ENCODE measurements around the gene IFITM1.
"Not testable (repeated sequence)": the region's sequence is repeated elsewhere in the genome, so short reads cannot be mapped to it uniquely, and the experiment has no call there.

The IFITM1 gene

DNA sequence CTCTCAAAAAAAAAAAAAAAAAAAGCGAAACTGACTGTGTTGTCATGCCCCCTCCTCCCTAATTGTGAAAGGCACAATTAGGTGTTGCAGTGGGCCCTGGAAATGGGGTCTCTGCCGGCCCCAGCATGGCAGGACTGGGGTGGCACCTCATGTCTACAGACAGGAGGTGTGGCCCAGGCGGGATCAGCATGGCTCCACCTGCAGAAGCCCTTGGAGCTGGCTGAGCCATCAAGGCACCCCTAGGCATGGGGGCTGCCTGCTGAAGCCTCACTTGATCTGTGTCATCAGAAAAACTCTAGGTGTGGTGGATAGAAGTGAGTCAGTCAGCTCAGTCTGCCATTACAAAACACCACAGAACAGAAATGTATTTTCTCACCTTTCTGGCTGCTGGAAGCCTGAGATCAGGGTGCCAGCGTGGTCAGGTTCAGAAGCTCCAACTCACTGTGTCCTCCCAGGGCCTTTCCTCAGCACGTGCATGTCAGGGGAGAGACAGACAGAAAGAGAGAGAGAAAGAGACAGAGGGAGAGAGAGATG lies 45.4 kb downstream of the IFITM1 start:
- no peaks in the 10 kb centered on the region for H3K36me3 ChIP-seq (ENCODE audit: insufficient read depth, low read length)
- WGBS: 89% methylated on average over 5 of the region's 5 CpGs
- H3K9ac ChIP-seq (ENCODE audit: low read depth, low read length): no peak overlapping the region
- peaks cover 8% of the 10 kb centered on the region for H3K4me1 ChIP-seq (ENCODE audit: insufficient read depth, low read length)
- peaks cover 15% of the 10 kb centered on the region for H3K9me3 ChIP-seq (ENCODE audit: insufficient read depth, low read depth, low read length)
- no peak overlapping the region for H3K27ac ChIP-seq (ENCODE audit: low read depth, low read length)
- H3K4me3 ChIP-seq (ENCODE audit: low read length): no peak overlapping the region
- H3K27me3 ChIP-seq (ENCODE audit: insufficient read depth, low read length): no peaks in the 10 kb centered on the region

GRCh38 chr11:360326-361280 lies 46.8 kb downstream of the IFITM1 start:
- Histone ChIP-seq H3K36me3 (ENCODE audit: insufficient read depth, low read length) (no peaks in the 10 kb centered on the region), H3K4me1 (ENCODE audit: insufficient read depth, low read length) (peaks cover 2% of the 10 kb centered on the region), H3K9ac (ENCODE audit: low read depth, low read length) (no peak overlapping the region), H3K27me3 (ENCODE audit: insufficient read depth, low read length) (no peaks in the 10 kb centered on the region), H3K4me3 (ENCODE audit: low read length) (no peak overlapping the region), H3K27ac (ENCODE audit: low read depth, low read length) (no peak overlapping the region), H3K9me3 (ENCODE audit: insufficient read depth, low read depth, low read length) (peaks cover 15% of the 10 kb centered on the region)
- WGBS: 86% methylated on average over 22 of the region's 22 CpGs

- H3K36me3 ChIP-seq (ENCODE audit: insufficient read depth, low read length): no peaks in the 10 kb centered on the region
- H3K9me3 ChIP-seq (ENCODE audit: insufficient read depth, low read depth, low read length): peaks cover 12% of the 10 kb centered on the region
- H3K27ac ChIP-seq (ENCODE audit: low read depth, low read length): no peak overlapping the region
- H3K9ac ChIP-seq (ENCODE audit: low read depth, low read length): no peak overlapping the region
- no peaks in the 10 kb centered on the region for H3K27me3 ChIP-seq (ENCODE audit: insufficient read depth, low read length)
- WGBS: 88% methylated on average over 34 of the region's 36 CpGs
- no peak overlapping the region for H3K4me3 ChIP-seq (ENCODE audit: low read length)
- H3K4me1 ChIP-seq (ENCODE audit: insufficient read depth, low read length): no peaks in the 10 kb centered on the region
Measured at GRCh38 chr11:362642-363442, 49.0 kb downstream of the IFITM1 start.

GRCh38 chr11:363443-363805 lies 49.6 kb downstream of the IFITM1 start:
- not testable (repeated sequence) for H3K27me3 ChIP-seq (ENCODE audit: insufficient read depth, low read length); H3K27ac ChIP-seq (ENCODE audit: low read depth, low read length); H3K4me3 ChIP-seq (ENCODE audit: low read length); H3K9ac ChIP-seq (ENCODE audit: low read depth, low read length); H3K4me1 ChIP-seq (ENCODE audit: insufficient read depth, low read length); H3K36me3 ChIP-seq (ENCODE audit: insufficient read depth, low read length)
- WGBS: 89% methylated on average over 22 of the region's 22 CpGs
- H3K9me3 ChIP-seq (ENCODE audit: insufficient read depth, low read depth, low read length): peaks cover 12% of the 10 kb centered on the region

GRCh38 chr11:363948-364761 lies 50.3 kb downstream of the IFITM1 start:
- no peaks in the 10 kb centered on the region for H3K27me3 ChIP-seq (ENCODE audit: insufficient read depth, low read length)
- 84% methylated on average over 24 of the region's 24 CpGs for WGBS
- no peak overlapping the region for H3K9ac ChIP-seq (ENCODE audit: low read depth, low read length)
- no peaks in the 10 kb centered on the region for H3K4me1 ChIP-seq (ENCODE audit: insufficient read depth, low read length)
- no peak overlapping the region for H3K27ac ChIP-seq (ENCODE audit: low read depth, low read length)
- no peaks in the 10 kb centered on the region for H3K36me3 ChIP-seq (ENCODE audit: insufficient read depth, low read length)
- H3K4me3 ChIP-seq (ENCODE audit: low read length): no peak overlapping the region
- H3K9me3 ChIP-seq (ENCODE audit: insufficient read depth, low read depth, low read length): peaks cover 12% of the 10 kb centered on the region

Data from HUES64 (cell line).